Measurements from ENCODE around the gene TTC9. TPM values are rescaled to one million over a fixed set of nuclear protein-coding genes. Genes with fewer than 3 reads are reported as not detected.

The TTC9 gene
- 4.0 and 9.9 TPM in 2 replicates for total RNA-seq

DNA sequence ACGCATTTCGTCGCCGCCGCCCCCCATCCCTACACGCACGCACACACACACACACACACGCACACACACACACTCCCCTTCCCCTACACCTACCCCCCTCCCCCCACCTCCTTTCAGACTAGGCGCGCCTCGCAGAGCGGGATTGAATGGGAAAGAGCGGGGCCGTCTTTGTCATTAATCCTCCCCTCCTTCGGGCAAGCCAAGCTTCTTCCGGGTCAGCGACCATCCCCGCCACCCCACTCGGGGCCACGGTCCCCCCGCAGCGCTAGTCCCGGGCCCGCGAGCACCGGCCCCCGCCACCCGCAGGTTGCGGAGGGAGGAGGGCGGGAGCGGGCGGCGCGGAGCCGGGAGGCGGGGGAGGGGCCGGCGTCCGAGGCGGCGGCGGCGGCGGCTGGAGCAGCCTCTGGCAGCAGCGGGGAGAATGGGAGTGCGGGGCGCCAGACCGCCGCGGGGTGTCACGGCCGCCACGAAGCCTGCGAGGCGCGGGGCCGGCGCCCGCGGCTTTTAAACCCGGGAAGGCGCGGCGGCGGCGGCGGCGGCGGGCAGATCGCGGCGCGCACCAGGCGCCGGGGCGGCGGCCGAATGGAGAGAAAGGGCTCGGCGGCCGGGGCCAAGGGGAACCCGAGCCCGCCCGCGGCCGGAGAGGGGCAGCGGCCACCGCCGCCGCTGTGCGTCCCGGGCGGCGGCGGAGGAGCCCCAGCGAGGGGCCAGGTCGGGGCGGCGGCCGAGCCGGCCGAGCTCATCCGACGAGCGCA lies at the start of gene TTC9:
TSS of gene TTC9 (plus strand) at position 369 of the 755 bp plus-strand sequence. CDS start at position 583, 214 bp downstream.
- no peak for DNase-seq (ENCODE audit: low read depth)

DNA sequence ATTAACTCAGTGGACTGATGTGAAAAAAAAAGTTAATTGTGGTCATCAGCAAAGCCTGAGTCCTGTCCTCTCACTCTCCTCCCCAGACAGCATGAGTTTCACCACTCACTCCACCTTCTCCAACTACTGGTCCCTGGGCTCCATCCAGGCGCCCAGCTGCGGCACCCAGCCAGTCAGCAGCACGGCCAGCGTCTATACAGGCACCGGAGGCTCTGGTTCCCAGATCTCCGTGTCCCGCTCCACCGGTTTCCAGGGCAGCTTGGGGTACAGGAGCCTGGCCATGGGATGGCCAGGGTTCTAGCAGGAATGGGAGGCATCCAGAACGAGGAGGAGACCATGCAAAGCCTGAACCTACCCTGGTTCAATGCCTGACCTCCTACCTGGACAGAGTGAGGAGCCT lies 47.3 kb upstream of the TTC9 start:
- no peak for DNase-seq (ENCODE audit: low read depth)

DNA sequence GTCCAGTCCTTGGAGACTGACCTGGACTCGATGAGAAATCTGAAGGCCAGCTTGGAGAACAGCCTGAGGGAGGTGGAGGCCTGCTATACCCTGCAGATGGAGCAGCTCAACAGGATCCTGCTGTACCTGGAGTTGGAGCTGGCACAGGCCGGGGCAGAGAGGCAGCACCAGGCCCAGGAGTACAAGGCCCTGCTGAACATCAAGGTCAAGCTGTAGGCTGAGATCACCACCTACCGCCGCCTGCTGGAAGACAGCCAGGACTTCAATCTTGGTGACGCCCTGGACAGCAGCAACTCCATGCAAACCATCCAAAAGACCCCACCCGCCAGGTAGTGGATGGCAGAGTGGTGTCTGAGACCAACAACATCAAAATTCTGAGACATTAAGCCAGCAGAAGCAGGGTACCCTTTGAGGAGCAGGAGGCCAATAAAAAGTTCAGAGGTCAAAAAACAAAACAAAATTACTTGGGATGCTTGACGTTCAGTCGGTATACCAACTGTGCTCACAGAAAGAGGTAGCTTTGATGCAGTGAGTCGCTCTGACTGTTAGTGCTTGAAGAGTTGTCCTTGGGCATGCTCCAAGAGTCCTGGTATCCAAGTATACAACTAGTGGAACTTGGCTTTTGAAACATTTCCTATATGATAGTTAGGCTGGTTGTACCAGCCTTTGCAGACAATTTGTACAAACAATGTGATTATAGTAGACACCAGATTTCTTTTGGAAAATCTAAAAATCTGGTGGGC lies 46.1 kb upstream of the TTC9 start:
- DNase-seq (ENCODE audit: low read depth) = no peak

DNA sequence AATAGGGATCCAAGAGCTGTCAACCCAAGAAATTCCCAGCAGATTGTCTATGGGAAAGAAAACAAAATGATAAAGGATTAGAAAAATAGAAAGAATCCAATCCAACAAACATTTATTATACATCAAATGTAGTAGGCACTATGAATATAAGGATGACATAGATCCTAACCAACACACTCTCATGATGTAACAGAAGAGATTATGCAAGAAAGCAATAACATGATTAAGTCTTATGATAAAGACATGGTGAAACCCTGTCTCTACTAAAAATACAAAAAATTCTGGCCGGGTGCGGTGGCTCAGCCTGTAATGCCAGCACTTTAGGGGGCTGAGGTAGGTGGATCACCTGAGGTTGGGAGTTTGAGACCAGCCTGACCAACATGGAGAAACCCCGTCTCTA lies 44.0 kb upstream of the TTC9 start:
- no peak for DNase-seq (ENCODE audit: low read depth)

DNA sequence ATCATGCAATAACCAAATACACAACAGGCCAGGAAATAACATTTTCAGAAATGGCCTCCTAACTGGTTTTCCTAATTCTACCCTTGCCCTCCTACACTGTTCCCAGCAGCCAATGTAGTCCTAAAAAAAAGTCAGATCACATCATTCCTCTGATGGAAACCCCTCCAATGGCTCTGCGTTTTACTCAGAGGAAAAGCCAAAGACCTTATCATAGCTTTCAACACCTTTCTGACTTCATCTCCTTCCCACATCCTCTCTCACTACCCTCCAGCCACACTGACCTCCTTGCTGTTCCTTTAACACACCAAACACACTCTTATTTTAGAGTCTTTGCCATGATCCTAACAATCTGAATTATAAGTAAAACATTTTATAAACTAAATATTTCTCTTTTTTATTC lies 42.4 kb upstream of the TTC9 start:
- DNase-seq (ENCODE audit: low read depth) = no peak

DNA sequence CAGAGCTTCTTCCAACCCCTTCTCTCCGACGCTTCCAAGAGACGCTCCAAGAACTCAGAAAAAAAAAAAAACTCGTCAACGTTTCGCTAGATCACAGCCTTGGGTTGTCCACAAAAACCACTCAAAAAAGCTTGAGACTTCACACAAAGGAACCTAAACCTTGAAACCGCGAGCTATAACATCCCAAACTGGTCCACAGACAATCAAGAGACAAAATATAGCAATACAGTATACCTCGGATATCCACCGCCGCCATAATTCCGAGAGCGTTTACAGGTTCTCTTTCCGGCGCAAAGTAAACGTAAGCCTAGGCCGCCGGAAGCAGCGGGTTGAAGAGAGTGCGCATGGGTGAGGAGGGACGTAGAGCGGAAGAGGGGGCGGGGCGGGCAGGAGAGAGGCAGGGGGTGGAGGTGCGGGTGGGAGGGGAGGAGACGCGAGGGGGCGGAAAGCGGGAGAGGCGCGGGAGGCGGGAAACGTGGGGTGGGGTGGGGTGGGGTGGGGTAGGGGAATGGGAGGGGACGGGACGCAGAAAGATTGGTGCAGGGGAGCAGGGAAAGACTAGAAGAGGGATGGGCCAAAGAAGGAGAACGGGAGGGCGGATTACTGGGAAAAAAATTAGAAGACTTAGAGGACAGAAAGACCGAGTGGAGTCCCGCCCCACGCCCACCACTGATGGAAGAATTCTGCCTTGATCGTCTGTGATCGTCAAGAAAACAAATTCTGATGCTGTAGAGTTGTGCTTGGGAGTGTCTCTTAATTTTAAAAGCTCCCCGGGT lies 41.1 kb upstream of the TTC9 start, which contains the start of gene MED6:
TSS of gene MED6 (minus strand) at position 274 of the 776 bp plus-strand sequence. CDS start at position 256, 18 bp downstream.
- DNase-seq (ENCODE audit: low read depth) = peak; percentile 83

DNA sequence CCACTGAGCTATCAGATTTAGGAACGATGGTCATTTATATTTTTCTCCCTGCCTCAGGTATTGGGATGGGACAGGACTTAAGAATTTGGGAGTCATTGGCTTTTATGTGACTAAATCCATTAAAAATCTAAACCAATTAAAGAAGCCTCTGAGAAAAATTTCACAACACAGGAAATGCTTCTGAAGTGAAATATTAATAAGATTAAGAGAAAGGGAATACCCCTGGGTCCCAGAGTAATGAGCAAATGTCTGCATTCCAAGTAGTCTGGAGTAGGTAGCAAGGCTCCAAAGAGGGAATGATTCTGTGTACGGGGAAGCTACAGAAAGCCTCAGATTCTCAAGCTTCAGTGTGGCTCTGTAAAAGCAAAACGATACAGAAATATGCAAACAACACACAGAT lies 40.6 kb upstream of the TTC9 start:
- peak; percentile 84 for DNase-seq (ENCODE audit: low read depth)

DNA sequence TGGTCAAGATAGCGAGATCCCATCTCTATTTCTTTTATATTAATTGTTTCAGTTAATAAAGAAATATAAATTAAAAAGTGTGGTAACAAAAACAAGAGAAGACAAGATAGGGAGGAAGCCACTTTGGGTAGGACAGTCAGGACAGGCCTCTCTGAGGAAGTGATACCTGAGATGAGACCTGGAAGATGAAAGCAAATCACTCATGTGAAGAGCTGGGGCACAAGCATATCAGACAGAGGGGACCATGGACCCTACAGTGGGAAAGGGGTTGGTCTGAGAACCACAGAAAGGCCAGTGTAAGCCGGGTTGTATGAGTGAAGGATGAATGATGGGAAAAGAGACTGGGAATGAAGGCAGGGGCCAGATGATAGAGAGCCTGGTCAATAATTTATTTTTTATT lies 39.5 kb upstream of the TTC9 start:
- DNase-seq (ENCODE audit: low read depth) = no peak

DNA sequence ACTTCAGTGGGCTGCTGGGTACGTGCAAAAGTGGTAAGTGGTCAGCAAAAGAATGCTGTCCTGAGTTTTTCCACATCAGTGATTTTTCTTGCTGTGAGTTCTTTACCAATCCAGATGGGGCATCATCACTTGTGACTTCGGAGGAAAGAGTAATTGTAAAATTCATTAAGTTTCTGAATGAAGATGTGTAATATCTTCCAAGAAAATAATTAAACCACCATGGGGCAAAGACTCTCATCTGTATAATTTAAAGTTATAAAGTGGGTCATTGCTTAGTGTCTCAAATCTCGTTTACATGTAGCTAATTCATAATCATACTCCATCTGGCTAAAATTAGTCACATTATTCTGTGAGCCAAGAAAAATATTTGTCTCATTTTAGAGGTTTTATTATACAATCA lies 30.5 kb upstream of the TTC9 start:
- DNase-seq (ENCODE audit: low read depth) = peak; percentile 26

DNA sequence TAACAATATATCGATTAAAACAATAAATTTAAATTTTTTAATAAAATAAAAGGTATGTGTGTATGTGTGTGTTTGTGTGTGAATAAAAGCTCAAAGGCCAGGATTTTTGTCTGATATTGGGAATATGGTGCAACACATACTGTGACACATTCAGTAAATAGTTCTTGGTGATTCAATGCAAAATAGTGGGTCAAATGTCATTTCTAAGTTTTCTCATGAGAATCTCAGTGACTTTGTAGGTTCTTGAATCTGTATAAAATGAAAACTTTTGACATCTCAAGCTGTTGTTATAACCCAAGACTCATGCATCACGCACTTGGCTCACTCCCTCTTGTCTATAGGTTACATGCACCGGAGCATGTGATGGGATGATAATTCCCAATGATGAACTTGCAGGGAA lies 25.1 kb upstream of the TTC9 start:
- DNase-seq (ENCODE audit: low read depth) = no peak

DNA sequence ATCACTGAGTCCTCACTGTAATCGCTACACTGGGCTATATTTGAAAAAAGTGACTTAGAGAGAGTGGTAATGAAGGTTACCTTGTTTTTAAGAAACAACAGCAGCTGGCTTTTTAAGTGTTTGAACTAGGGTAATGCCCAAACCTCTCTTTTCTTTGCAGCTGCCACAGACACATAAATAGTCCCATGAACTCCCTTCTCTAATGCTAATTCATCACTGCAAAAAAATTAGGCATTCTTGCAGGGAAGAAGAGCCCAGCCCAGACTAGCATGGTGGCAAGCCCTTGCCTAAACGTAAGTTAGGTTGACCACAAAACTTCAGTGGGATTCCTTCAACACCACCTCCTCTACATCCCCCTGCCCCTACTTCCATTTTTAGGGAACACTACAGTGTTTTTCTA lies 23.4 kb upstream of the TTC9 start:
- no peak for DNase-seq (ENCODE audit: low read depth)

DNA sequence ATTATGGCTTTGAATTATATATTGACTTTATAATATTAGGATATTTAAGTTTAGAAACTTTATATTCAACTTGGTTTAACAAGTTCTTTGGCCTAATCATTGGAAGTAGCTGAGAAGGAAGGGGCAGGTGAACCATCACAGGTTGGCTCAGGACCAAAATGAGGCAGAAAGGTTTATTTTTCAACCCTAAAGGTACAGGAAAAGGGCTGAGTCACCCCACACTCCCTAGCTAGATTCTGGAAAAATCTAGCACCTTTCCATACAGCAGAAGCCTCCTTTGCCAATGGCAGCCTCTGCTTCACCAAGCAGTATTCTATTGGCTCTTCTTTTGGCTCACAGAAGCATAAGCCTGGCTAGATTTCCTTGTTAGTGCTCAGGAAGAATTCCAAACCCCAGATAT lies 22.0 kb upstream of the TTC9 start:
- peak; percentile 34 for DNase-seq (ENCODE audit: low read depth)

DNA sequence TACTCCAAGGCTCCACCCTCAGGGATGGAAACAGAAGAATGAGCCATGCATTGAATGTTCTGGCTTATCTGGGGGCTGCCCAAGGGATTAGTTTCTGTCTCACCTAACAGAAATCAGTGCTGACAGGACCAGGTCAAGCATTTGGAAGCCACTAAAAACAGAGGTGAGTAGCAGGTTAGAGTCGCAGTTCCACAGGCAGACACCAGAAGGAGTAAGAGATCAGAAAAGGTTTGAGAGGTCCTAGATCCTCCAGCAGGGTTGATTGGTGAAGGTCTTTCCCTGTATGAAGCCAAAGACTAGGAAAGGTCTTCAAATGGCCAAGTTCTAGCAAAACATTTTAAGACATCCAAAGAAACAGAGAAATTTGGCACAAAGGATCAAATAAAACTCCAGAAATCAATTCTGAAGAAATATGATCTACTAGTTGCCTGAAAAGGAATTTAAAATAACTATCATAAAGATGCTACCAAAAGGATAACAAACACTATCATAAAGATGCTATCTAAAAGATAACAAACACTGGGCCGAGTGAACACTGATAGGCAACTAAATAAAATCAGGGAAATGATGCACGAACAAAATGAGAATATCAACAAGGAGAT lies 19.5 kb upstream of the TTC9 start:
- DNase-seq (ENCODE audit: low read depth) = peak; percentile 63

DNA sequence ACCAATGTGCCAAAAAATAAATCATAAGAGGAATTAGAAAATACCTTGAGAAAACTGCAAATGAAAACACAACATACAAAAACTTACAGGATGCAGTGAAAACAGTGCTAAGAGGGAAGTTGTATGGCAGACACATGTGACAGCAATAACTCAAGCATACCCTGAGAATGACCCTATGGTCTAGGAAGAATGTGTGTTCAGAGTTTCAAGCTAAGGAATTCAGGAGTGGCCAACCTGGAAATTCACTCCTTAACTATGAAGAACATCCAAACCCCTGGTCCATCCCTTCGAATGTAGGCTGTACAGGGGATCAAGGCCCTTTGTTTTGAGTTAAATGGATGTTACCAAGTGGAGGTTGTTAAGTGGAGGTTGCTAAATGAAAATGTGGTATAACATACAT lies 16.7 kb upstream of the TTC9 start:
- peak; percentile 56 for DNase-seq (ENCODE audit: low read depth)

DNA sequence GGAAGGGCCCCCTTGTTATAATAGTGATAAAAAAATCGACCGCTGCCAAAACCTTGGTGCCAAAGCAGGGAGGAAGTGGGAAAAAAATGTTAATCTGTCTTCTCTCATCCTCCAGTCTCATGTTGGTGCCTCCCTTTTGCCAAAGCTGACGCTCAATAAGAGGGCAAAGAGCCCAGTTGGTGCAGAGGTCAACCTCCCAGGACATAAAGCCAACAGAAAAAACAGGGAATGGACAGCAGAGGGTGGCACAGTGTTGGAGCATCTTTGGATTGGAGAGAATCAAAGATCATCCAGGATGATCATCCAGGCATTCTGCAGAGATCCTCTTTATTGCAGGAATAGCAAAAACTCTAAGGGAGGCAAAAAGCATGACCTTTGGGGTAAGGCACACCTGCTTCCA lies 9.8 kb upstream of the TTC9 start:
- no peak for DNase-seq (ENCODE audit: low read depth)

DNA sequence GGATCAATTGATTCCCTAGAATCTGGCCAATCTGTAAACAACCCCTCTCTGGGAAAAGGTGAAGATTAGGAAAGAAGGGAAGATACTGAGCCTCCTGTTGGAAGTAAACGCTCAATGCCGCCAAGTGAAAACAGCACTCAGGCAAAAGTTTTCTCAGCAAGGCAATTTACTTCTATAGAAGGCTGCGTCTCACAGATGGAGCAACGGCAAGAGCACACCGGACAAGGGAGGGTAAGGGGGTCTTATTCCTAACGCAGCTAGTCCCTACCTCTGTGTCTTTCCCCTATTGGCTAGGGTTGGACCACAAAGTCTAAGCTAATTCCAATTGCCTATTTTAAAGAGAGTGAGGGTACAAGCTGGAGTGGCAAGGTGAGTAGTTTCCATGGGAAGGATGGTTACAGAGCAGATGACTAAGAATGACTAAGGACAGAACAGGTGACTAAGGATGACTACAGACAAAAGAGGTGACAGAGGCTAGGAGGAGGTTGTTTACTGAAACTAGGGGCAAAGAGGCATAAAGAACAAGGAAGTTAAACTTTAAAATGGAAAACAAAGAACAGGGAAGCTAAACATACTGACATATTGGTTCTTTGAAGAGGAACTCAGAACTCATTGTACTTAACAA lies 5.6 kb upstream of the TTC9 start:
- peak; percentile 81 for DNase-seq (ENCODE audit: low read depth)

DNA sequence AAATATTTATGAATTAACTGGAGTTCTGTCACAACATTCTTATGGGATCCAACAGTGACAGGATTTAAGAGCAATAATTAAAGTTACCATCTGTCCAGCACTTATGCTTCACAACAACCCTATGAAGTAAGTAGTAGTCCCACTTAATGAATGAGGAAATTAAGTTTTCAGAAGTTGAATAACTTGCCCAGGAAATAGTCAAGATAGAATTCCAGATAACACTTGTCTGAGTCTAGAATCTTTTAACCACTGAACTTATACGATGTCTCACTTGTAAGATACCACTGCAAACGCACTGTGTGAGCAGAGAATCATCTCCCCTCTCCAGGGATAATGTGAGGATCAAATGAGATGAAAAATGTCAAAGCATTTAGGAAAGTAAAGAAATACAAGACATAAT lies 3.3 kb upstream of the TTC9 start:
- no peak for DNase-seq (ENCODE audit: low read depth)

DNA sequence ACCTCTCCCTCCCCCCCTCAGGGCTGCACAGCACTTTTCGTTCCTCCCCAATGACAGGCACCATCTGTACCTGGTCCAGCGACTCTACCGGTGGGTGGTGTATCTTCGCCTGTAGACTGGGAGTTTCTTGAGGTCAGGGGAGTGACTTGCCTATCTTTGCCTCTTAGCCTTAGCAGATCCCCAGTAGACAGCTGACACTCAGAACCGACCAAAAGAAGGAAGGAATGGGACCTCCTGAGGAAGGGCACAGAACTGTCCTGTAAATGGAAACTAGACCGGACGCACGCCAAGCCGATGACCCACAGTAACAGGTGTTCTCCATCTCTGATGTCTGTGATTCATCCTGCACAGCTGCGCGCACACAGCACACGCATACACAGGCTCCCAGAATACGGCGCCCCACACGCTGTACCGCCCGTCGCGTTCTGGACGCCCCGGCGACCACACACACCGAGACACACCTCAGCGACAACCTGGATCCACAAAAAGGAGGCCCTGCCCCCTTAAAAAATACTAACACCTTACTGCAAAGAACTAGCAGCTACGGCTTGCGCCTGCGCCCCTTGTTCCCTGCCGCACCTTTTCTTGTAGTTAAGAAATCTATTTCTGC lies 673 bp upstream of the TTC9 start:
- peak; percentile 33 for DNase-seq (ENCODE audit: low read depth)

DNA sequence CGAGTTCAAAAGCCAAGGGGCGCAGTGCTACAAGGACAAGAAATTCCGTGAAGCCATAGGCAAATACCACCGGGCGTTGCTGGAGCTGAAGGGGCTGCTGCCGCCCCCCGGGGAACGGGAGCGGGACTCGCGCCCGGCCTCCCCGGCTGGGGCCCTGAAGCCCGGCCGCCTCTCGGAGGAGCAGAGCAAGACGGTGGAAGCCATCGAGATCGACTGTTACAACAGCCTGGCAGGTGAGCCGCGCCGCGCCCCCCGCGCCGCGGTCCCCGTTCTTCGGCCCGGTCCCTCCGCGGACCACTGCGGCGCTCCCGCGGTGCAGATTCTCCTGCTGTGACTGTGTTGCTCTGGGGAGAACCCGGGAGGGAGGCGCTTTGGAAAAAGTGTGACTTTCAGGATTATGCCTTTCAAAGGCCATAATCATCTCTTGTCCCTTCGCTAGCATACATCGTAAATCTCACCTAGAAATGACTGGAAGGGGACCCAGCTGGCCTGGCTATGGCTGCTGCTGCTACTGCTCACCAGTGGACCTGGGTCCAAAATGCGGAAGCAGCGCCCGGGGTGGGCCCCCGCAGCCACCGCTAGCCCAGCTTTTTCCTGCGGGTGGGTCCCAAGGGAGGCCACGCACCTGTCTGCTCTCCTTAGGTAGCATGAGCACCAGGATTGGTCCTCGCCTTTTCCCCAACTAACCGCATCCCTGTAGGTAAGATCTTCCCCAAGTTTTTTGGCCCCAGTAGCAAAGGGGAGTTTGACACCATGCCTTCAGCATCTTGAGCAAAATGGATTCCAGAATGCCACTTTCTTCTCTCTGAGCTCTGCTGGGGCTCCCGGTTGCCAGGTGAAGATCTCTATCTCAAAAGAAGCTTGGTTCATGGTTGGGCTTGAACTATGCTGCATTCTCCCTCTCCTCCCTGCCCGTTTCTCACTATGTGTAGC lies 853 bp downstream of the TTC9 start:
- no peak for DNase-seq (ENCODE audit: low read depth)

DNA sequence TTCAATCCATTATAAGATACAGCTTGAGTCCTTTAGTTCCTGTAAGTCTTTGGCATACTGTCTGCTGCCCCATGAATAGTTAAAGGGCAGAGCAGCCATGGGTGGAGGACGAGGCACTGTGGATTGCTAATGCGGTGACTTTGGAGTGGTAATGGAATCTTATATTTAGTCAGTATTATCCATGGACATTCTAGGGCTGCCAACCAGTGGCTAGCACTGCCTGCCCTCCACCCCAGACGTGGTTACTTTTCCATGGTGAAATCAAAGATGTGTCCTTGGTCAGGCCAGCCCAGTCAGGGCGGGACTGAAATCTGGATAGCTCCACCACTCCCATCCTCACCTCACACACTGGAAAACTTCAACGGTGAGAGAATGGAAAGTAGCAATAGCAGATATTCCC lies 2.3 kb downstream of the TTC9 start:
- no peak for DNase-seq (ENCODE audit: low read depth)
